Activated CD8-positive, alpha-beta T cell treated with anti-CD3 and anti-CD28 coated beads for 36 hours (primary cell): Measurements from ENCODE around the gene SPSB2. TPM values are rescaled to one million over a fixed set of nuclear protein-coding genes. Genes with fewer than 3 reads are reported as not detected.

Experiments used
- ATAC-seq: fragments of 200-7000 bp; cut with Tn5 transposase; one replicate; pipeline ENCODE4 v1.10.0; 2021; ENCODE audit warnings: mild to moderate bottlenecking, moderate library complexity
- CTCF ChIA-PET: fragments of 350-600 bp; sonication (Branson Sonifier 250); formaldehyde crosslinking; loops from one replicate; lab custom pipeline; 2021; ENCODE audit warnings: antibody characterized with exemption; lab: Charles Lee
- POLR2A ChIA-PET: fragments of 350-600 bp; sonication (Branson Sonifier 250); formaldehyde crosslinking; loops from one replicate; lab custom pipeline; 2021; ENCODE audit warnings: antibody characterized with exemption; lab: Charles Lee
- DNase-seq: peaks from one replicate; pipeline ENCODE4 v3.0.0-alpha.2; 2020
- H3K27ac Mint-ChIP-seq: one replicate; pipeline ENCODE4 v1.8.0; 2021; ENCODE audit warnings: mild to moderate bottlenecking, mixed read lengths
- H3K27me3 Mint-ChIP-seq: one replicate; pipeline ENCODE4 v1.8.0; 2021; ENCODE audit warnings: mixed read lengths
- H3K36me3 Mint-ChIP-seq: one replicate; pipeline ENCODE4 v1.8.0; 2021; ENCODE audit warnings: low read depth, mixed read lengths
- H3K4me1 Mint-ChIP-seq: one replicate; pipeline ENCODE4 v1.8.0; 2021; ENCODE audit warnings: low read depth, mixed read lengths
- H3K4me3 Mint-ChIP-seq: one replicate; pipeline ENCODE4 v1.8.0; 2021; ENCODE audit warnings: mild to moderate bottlenecking, moderate library complexity, mixed read lengths
- H3K9me3 Mint-ChIP-seq: one replicate; pipeline ENCODE4 v1.8.0; 2021; ENCODE audit warnings: mixed read lengths
- CTCF ChIP-seq: fragments of 200-600 bp; IDR thresholded peaks from one replicate; pipeline ENCODE4 v1.8.0; 2022; ENCODE audit warnings: antibody characterized with exemption, mild to moderate bottlenecking
- intact Hi-C: fragments of 100-400 bp; cut with micrococcal nuclease; formaldehyde crosslinking; loops from one replicate; pipeline ENCODE4 v1.10.0; 2022
- total RNA-seq, 2 experiments: library from RNA; stranded (reverse); gene quantifications; one replicate each; pipeline ENCODE4 v1.2.3, GENCODE V29; 2021

The SPSB2 gene
- total RNA-seq, 2 experiments from 2014 or later, result 2.2 to 2.6 TPM

- no peaks in the 10 kb centered on the region for H3K9me3 Mint-ChIP-seq
- no peak for TF ChIP-seq CTCF
These were observed 13.0 kb downstream of the SPSB2 start for GRCh38 chr12:6860116-6860515.

DNA sequence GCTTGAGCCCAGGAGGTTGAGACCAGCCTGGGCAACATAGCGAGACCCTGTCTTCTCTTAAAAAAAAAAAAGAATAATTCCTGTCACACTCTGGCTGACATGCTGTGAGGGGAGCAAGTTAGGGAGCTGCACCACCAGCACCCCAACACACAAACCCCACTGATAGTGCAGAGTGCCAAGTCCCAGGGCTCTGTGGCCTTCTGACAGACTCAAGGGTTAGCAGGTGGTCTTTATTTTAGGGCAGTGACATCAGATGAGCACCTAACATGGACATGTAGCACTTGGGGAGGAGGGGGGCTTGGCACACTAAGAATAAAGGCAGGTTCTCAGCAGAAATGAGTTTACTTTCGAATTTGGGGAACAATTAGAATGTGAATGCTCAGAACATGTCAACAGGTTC, 14.3 kb downstream of the SPSB2 start:
- peaks cover 60% of the 10 kb centered on the region for H3K36me3 Mint-ChIP-seq
- H3K4me3 Mint-ChIP-seq, result no peak overlapping the region
- DNase-seq (no peak), ATAC-seq (no peak)
- no peaks in the 10 kb centered on the region for H3K27me3 Mint-ChIP-seq
- H3K9me3 Mint-ChIP-seq, result no peaks in the 10 kb centered on the region
- intact Hi-C loops, result no loop called here
- POLR2A ChIA-PET, result interaction anchor here (0.8 to 2.8 kb wide), 4 partner anchors 9 to 14 kb away, joined by 3 to 10 read pairs (median 8); partner anchors contain the start of genes SPSB2 and TPI1
- no peak overlapping the region for H3K27ac Mint-ChIP-seq
- TF ChIP-seq CTCF, result no peak
- H3K4me1 Mint-ChIP-seq, result peaks cover 9% of the 10 kb centered on the region
- CTCF ChIA-PET, result no interaction called here

More at GRCh38 chr12:6860116-6860515, 13.0 kb downstream of the SPSB2 start:
- intact Hi-C loops, result no loop called here
- Mint-ChIP-seq H3K27ac (no peak overlapping the region), H3K27me3 (no peaks in the 10 kb centered on the region), H3K36me3 (peaks cover 60% of the 10 kb centered on the region), H3K4me3 (no peak overlapping the region), H3K4me1 (no peaks in the 10 kb centered on the region)
- CTCF ChIA-PET, result interaction anchor here (0.9 to 1.0 kb wide), 2 partner anchors 13 to 67 kb away, joined by 3 to 4 read pairs; partner anchors contain the start of gene SPSB2
- POLR2A ChIA-PET, result interaction anchor here (0.5 to 2.8 kb wide), 5 partner anchors 7 to 263 kb away, joined by 3 to 11 read pairs (median 7); partner anchors contain the start of genes SPSB2 and USP5
- ATAC-seq (no peak), DNase-seq (no peak)

- Mint-ChIP-seq H3K27me3 (no peaks in the 10 kb centered on the region), H3K27ac (no peak overlapping the region), H3K36me3 (peaks cover 39% of the 10 kb centered on the region), H3K4me3 (no peak overlapping the region), H3K9me3 (no peaks in the 10 kb centered on the region), H3K4me1 (peaks cover 18% of the 10 kb centered on the region)
- ChIA-PET POLR2A (interaction anchor here (1.0 to 11.4 kb wide), 2 partner anchors 14 to 21 kb away, joined by 6 to 218 read pairs; partner anchors contain the start of genes SPSB2 and TPI1), CTCF (interaction anchor here (1.0 to 7.2 kb wide), 3 partner anchors 14 to 36 kb away, joined by 4 to 124 read pairs (median 26); partner anchors contain the start of genes SPSB2 and TPI1)
- DNase-seq, result no peak
- no peak for ATAC-seq
- TF ChIP-seq CTCF, result no peak
- intact Hi-C loops, result no loop called here
These were observed 17.8 kb downstream of the SPSB2 start for GRCh38 chr12:6855322-6855721.

DNA sequence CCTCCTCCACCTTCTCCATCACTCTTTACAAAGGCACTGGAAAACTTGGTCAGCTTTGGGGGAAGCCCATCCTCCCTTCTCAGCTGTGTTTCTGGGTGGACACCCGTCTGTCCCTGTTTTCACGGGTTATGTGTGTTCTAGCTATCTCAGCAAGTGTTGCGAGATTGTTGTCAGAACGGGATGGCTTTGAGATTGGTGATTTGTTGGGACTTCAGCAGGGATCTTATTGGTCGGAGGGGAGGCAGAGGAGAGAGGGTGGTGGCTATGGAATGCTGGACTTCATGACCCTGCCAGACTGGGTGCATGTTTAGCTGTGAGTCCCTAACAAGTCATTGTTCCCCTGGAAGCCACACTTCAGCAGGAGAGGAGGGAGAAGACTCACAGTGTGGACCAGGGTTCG, 19.1 kb downstream of the SPSB2 start:
- DNase-seq, result no peak
- Mint-ChIP-seq H3K27ac (peak overlapping the region; percentile 98), H3K4me1 (peaks cover 29% of the 10 kb centered on the region), H3K4me3 (peak overlapping the region; percentile 86), H3K27me3 (no peaks in the 10 kb centered on the region), H3K36me3 (peaks cover 41% of the 10 kb centered on the region), H3K9me3 (no peaks in the 10 kb centered on the region)
- ChIA-PET CTCF (interaction anchor here (1.0 to 7.2 kb wide), 6 partner anchors 8 to 112 kb away, joined by 3 to 124 read pairs (median 15); partner anchors contain the start of genes MLF2, SPSB2 and TPI1), POLR2A (interaction anchor here (1.2 to 11.4 kb wide), 7 partner anchors 15 to 186 kb away, joined by 3 to 218 read pairs (median 5); partner anchors contain the start of genes C12orf57, MLF2, P3H3 and RNU7-1)
- intact Hi-C loops, result no loop called here
- no peak for TF ChIP-seq CTCF
- ATAC-seq, result no peak

DNA sequence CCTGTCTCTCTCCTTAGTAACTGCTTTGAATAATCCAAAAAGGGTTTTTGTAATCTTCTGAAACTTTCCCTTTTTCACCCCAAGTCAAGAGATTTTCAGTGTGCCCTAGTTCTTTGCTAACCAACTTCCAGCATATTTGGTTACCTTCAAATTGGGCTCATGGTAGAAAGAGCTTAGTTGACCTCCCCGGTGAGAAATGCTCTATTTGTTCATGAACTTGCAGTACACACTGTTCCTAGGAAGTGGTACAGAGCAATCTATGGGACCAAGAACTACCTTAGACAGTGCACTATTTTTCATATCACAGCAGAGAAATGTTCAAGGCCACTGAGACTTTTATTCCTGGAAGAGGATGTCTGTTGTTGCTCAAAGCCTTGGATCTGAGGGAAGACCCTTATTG, 19.5 kb downstream of the SPSB2 start:
- H3K27ac Mint-ChIP-seq, result peak overlapping the region; percentile 98
- TF ChIP-seq CTCF, result no peak
- no peaks in the 10 kb centered on the region for H3K27me3 Mint-ChIP-seq
- peaks cover 38% of the 10 kb centered on the region for H3K36me3 Mint-ChIP-seq
- no peak for ATAC-seq
- H3K4me3 Mint-ChIP-seq, result peak overlapping the region; percentile 86
- intact Hi-C loops, result no loop called here
- H3K9me3 Mint-ChIP-seq, result no peaks in the 10 kb centered on the region
- peaks cover 29% of the 10 kb centered on the region for H3K4me1 Mint-ChIP-seq
- POLR2A ChIA-PET, result interaction anchor here (0.9 to 11.4 kb wide), 14 partner anchors 8 to 317 kb away, joined by 3 to 218 read pairs (median 6); partner anchors contain the start of genes C12orf57, MLF2, P3H3 and RNU7-1
- no peak for DNase-seq
- CTCF ChIA-PET, result interaction anchor here (0.7 to 7.2 kb wide), 8 partner anchors 9 to 165 kb away, joined by 3 to 124 read pairs (median 8); partner anchors contain the start of genes LPCAT3, MLF2, P3H3 and SPSB2
